ENCODE data around the gene FBXL7.
A peak's percentile ranks its signal among the peaks of the same experiment; 100 is the strongest.

Gene FBXL7

GRCh38 chr5:15502208-15502607, 2.2 kb downstream of the FBXL7 start:
- peak; percentile 4 for DNase-seq

GRCh38 chr5:15506146-15506545, 6.2 kb downstream of the FBXL7 start:
- DNase-seq, result no peak

GRCh38 chr5:15506897-15507296, 6.9 kb downstream of the FBXL7 start:
- no peak for DNase-seq

- no peak for DNase-seq
Measured at GRCh38 chr5:15510092-15510491, 10.1 kb downstream of the FBXL7 start.

GRCh38 chr5:15510831-15511230, 10.9 kb downstream of the FBXL7 start:
- no peak for DNase-seq

- DNase-seq, result no peak
Measured at GRCh38 chr5:15513431-15513830, 13.5 kb downstream of the FBXL7 start.

GRCh38 chr5:15513911-15514310, 13.9 kb downstream of the FBXL7 start:
- no peak for DNase-seq

GRCh38 chr5:15515229-15515628, 15.2 kb downstream of the FBXL7 start:
- no peak for DNase-seq

- DNase-seq, result no peak
Measured at GRCh38 chr5:15516486-15516885, 16.5 kb downstream of the FBXL7 start.

- DNase-seq, result no peak
Measured at GRCh38 chr5:15518786-15519185, 18.8 kb downstream of the FBXL7 start.

- DNase-seq, result no peak
Measured at GRCh38 chr5:15520856-15521255, 20.9 kb downstream of the FBXL7 start.

- DNase-seq, result no peak
Measured at GRCh38 chr5:15521381-15522186, 21.6 kb downstream of the FBXL7 start.

- no peak for DNase-seq
Measured at GRCh38 chr5:15522187-15522520, 22.2 kb downstream of the FBXL7 start.

GRCh38 chr5:15524712-15525111, 24.7 kb downstream of the FBXL7 start:
- no peak for DNase-seq

GRCh38 chr5:15525703-15526275, 25.8 kb downstream of the FBXL7 start:
- DNase-seq, result no peak

- DNase-seq, result no peak
Measured at GRCh38 chr5:15526413-15526812, 26.4 kb downstream of the FBXL7 start.

- no peak for DNase-seq
Measured at GRCh38 chr5:15528476-15528875, 28.5 kb downstream of the FBXL7 start.

GRCh38 chr5:15529013-15529412, 29.0 kb downstream of the FBXL7 start:
- no peak for DNase-seq

GRCh38 chr5:15529821-15530220, 29.8 kb downstream of the FBXL7 start:
- no peak for DNase-seq

GRCh38 chr5:15533129-15533893, 33.3 kb downstream of the FBXL7 start:
- no peak for DNase-seq

GRCh38 chr5:15535938-15536337, 36.0 kb downstream of the FBXL7 start:
- no peak for DNase-seq

- no peak for DNase-seq
Measured at GRCh38 chr5:15538516-15538915, 38.5 kb downstream of the FBXL7 start.

- DNase-seq, result no peak
Measured at GRCh38 chr5:15539951-15540350, 40.0 kb downstream of the FBXL7 start.

GRCh38 chr5:15544039-15544438, 44.1 kb downstream of the FBXL7 start:
- DNase-seq, result no peak
